UCSD-AML1 (cell line): Measurements from ENCODE around the gene SUDS3.

Experiments
- DNase-seq: peaks from one replicate; lab custom pipeline; 2025; ENCODE audit not compliant: unreplicated experiment; lab: John Stamatoyannopoulos, UW

Gene SUDS3

DNA sequence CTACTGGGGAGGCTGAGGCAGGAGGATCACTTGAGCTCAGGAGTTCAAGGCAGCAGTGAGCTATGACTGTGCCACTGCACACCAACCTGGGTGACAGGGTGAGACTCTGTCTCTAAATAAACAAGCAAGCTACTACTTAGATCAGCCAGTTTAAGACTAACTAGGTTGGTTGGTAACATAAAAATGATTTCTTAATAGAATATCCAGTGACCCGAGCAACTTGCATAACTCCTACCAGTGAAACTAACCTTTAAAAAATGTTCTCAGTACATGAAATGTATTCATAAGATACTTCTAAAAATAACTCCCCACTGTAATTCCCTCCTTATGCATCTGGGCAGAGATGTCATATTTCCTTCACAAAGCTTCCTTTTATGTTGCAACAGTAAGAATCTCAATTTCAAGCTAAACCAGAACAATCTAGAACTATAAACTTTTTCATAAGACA is 19.5 kb upstream of the SUDS3 start:
- DNase-seq, result no peak

DNA sequence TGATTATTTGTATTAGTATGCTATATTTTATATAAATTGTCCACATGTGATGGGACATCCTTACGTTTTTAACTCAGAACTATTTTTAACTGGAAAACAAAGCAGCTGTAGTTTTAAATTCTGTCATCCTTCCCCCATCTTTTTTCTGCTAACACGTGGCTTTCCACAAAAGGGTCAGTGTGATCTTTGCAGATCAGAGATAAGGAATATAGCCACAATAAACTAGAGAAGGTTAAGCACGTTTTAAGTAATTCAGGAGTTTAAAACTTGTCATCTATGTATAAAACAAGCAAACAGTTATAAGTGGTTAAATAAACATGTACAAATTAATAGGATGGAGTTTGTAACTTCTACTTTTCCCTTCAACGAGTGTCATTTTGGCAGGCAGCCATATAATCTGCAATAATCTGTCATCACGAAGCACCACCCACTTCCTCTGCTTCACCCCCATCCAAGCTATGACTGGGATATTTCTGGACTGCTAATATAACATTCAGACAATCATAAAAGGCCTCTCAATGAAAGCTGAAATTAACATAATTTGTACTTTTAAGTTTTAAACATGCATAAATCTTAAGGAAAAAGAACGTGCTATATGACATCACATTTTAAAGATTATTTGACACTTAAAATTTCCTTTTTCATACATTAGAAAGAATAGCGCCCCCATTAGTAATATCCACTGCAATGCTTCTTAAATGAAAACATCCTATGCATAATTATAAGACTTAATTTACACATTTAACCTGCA is 18.9 kb upstream of the SUDS3 start:
- peak; percentile 18 for DNase-seq

DNA sequence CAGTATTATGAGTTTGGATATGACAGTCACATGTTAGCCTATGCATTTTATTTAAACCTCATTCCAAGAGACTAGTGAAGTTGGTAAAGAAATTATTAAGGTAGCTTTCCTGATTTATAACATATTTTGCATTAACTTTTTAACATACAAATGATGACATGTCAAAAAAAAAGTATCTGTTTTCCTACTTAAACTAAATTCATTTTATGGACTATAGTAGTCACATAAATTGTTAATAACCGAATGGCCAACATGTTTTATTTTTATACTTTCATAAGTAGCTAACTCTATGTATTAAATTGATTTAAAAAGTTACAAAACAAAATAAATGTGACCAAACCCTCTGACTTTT is 18.4 kb upstream of the SUDS3 start:
- no peak for DNase-seq

DNA sequence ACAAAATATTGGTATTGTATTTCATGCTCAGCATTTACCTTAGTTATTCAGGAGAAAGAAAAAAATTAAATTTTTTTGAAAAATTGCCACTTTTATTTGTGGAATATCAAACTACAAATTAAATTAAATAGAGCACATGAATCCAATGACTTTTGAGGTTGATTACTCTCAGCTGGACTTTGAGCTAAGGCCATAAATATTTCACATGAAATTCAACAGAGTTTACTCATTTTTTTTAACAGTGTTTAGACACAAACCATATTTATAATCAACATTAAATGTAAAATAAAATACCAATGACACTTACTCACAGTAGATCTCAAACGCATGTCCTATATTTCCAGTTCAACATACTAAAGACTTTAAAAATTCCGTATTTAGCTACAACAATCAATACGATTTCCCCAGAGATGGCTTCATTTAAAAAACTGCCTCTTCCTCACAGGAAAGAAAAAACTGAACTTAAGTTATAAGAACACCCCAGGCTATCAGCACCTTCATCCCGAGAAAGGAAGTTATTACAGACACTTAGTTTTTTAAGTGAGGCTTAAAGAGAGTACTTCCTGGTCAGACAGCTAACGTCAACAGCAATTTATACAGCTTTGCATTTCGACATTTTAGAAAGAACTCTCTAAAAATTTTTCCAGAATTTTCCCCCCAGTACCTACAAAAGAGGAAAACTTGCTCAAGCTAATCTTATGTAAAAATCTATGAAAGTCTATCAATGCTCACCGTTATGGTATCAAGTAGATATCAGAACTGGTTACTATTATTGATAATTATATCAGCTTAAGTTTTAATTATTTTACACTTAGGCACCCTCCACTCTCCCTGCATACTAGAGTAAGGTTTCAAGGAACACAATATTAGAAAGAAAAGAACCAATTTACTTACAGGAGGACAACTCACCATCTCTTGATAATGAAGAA is 17.5 kb upstream of the SUDS3 start:
- no peak for DNase-seq

DNA sequence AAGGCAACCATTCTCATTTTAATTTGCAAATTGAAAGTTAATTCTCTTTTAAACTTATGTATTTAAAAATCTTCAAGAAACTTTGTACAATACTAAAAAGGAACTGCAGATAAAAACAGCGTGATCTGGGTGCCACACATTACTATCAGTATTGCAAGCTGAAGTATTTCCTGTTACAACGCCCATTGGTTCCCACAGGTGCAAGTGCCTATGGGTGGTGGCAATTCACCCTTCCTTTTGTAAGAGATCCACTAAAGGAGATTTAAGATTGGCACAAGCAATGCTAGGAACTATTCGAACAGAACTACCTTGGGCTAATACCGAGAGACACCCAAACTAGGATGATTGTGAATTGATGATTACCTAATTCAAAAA is 16.8 kb upstream of the SUDS3 start:
- DNase-seq, result no peak

DNA sequence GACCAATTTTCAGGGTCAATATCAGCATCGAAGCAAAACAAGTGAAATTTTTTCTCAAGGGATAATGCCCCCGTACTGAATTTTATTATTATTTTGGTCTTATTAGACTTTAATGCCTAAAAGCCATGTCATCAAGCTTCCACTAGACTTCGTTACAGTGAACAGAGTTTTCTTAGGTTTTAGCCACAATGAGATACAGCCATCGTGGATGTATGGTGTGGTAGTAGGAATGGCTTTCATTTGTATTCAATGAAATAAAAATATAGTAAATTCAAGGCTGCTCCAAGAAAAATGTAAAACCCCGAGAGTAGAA is 15.3 kb upstream of the SUDS3 start:
- no peak for DNase-seq

DNA sequence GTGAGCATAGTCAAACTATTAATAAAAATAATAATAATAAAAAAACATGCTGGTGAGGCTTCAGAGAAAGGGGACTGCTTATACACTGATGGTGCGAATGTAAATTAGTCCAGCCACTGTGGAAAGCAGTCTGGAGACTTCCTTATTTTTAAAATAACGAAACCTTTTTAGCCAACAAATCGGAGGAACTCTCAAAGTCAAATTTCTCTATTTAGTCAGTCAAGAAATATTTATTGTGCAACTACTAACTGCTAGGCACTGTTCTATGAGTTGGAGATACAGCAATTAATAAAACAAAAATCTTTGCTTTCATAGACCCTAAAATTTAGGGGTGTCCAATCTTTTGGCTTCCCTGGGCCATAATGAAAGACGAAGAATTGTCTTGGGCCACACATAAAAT is 14.5 kb upstream of the SUDS3 start:
- no peak for DNase-seq

DNA sequence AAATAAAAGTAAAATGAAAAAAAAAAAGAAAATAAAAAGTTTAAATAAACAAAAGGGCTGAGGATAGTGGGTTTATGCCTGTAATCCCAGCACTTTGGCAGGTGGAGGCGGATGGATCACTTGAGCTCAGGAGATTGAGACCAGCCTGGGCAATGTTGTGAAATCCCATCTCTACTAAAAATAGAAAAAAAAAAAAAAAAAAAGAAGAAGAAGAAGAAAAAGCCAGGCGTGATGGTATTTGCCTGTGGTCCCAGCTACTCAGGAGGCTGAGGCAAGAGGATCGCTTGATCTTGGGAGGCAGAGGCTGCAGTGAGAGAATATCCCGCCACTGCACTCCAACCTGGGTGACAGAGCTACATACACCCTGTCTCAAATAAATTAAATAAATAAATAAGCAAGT is 7.5 kb upstream of the SUDS3 start:
- DNase-seq, result no peak

DNA sequence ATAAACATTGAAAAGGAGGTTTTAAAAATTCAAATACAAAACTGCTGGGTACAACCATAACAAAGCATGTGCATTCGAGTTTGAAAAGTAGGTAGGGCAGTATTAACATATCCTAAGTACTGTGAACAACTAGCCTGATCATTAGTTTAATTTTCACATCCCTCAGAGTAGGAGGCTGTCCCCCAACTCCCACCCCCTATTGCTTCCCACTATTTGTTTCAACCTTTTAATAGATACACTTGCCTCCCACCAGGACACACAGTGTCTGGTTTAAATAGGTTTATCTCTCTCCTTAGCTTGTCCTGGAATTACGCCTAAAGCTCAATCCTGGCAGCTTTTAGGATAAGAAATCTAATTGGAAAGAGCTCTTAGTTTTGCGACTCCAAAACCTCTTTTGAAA is 5.8 kb upstream of the SUDS3 start:
- DNase-seq, result no peak

DNA sequence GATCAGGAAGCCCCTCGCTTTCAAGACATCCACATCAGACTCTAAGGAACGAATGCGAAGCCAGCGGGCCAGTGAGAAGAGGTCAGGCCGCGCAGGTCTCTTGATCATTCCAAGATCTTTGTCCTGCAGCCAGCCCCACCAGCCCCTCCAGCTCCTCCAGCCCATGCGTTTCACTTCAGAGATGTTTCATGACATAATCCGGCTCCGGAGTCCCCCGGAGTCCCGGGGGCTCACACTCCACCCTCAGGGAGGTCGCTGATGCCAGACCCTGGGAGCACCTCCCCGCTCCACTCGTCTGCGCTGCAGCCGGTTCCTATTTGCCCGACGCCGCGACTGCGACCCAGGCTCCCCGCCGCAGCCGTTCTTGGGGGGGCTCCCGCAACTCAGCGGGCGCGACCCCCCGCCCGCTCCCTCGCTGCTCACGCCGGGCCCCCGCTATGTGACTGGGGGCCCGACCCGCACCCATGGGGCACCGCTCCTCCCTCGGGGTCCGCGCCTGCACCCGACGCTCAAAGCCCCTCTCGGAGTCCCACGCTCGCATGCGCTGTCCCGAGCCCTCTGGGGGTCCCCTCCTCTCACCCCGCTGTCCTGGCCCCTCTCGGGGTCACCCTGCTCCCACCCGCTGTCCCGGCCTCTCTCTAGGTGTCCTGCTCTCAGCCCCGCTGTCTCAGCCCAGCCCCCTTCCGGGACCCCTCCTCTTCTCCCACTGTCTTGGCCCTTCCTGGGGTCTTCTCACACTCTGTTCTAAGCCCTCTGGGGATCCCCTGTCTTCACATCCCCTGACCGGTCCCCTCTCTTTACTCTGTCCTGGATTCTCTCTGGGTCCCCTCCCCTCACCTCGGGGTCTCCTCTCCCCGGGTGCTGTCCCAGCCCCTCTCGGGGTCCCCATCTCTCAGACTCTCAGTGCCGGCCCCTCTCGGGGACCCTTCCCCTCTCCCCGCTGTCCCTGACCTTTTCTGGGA is 4.8 kb upstream of the SUDS3 start:
- DNase-seq, result peak; percentile 42

DNA sequence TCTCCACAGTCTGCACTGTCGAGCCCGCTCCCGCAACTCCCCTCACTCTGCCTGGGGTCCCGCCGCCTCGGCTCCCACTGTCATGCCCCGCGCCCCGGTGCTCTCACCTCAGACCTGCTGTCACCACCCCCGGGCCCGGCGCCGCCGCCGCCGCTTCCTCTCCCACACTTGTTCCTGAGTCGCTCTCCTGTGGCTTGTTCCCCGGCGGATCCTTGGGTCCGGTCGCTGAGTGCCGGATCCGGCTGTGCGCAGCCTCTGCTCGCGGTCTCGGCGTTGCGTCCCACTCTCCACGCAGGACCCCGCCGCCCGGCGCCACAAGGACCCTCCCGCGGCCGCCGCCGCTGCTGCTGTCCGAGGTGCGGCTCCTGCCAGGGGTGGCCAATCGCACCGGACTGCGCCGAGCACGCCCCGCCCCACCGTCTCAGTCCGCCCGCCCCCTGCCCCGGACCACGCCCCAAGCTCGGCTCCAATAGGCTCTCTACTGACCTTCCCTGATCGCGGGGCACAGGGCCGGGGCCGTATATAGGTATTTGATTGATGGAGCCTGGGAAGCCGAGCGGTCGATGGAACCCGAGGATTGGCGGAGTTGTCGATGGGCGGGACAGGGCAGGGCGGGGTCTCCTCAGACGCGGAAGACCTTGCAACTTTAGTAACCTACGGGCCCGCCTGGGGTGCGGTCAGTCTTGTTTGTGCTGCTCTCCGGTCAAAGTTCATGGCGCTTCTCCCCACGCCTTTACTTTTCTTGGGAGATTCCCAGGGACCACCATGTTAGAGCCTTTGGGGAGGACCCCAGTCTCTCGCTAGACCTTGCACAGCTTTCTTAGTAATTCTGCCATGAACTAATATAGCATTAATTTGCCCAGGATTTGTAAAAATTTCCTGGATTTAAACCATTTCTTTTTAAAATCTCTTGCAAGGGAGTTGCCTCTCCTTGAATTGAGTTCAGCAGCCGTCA is 3.5 kb upstream of the SUDS3 start, which contains the start of gene TAOK3:
TSS of gene TAOK3 (minus strand) at position 367 of the 955 bp plus-strand sequence. CDS start 117,340 bp downstream, outside the sequence.
- peak; percentile 97 for DNase-seq

DNA sequence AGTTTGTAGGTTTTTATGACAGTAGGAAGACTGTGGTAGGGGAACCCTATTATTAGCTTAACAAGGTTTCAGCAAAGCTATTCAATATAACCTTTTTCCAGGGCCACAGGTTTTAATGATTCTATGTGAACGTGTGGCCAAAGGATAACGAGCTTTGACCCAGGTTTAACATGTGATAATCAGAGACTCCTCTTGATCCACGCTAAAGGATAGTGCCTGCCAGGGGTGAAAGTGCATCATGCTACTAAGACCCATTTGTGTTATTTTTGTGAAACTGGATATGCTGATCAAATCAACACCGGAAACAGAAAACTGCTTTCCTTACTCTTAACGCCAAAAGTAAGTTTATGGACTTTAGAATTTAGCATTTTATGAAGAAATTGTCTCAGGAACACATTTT is 2.7 kb upstream of the SUDS3 start:
- no peak for DNase-seq

DNA sequence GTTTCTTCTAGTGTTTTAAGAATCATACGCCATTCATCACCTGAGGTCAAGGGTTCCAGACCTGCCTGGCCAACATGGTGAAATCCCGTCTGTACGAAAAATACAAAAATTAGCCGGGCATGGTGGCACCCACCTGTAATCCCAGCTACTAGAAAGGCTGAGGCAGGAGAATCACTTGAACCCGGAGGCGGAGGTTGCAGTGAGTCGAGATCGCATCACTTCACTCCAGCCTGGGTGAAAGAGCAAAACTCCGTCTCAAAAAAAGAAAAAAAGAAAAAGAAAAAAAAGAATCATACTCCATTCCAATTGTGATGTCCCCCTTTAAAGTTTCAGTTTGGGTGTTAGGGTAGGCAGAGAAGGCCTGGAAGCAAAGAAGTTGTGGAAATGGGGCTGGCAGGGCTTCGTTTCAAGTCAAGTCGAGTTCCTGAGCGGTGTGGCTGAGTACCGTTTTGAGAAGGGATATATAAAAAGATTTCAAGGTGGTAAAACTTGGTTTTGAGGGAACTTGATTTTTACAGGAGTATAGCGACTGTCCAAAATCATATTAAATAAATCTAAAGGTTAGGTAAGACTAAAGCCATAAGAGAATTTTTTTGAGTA is 2.1 kb upstream of the SUDS3 start:
- no peak for DNase-seq

DNA sequence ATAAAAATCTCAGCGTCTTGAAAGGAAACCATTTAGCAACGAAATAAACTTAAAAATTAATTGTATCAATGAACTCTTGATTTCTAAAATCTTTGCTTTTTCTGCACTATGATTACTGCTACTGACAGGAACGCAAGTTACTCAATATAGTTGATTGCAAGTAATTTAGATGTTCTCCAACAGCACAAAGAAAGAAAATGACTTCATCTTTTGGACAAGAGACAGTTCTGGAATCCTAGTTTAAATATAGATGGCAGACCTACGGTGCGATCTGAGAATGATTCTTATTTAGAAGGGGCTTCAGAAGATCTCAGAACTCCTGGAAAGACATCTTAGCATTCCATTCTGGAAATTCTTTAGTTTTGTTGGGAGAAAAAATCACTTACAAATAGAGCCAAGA is 1.4 kb upstream of the SUDS3 start:
- no peak for DNase-seq

DNA sequence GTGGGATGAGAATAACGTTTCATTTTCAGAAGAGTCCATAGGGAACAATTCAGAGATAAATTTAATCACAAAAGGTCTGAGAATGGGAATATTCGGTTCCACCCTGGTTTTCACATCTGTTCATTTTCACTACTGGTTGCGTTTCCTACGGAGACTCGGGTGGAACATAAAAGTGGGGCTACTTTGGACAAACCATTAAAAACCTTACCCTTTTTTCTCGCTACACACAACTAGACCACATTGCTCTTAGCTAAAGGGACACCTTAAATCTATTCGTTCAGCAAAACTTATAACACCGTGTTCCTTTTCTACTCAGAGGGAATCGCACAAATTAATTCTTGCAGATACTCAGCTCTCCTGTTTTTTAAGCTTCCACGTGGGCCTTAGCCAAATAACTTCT is 1.0 kb upstream of the SUDS3 start:
- no peak for DNase-seq

DNA sequence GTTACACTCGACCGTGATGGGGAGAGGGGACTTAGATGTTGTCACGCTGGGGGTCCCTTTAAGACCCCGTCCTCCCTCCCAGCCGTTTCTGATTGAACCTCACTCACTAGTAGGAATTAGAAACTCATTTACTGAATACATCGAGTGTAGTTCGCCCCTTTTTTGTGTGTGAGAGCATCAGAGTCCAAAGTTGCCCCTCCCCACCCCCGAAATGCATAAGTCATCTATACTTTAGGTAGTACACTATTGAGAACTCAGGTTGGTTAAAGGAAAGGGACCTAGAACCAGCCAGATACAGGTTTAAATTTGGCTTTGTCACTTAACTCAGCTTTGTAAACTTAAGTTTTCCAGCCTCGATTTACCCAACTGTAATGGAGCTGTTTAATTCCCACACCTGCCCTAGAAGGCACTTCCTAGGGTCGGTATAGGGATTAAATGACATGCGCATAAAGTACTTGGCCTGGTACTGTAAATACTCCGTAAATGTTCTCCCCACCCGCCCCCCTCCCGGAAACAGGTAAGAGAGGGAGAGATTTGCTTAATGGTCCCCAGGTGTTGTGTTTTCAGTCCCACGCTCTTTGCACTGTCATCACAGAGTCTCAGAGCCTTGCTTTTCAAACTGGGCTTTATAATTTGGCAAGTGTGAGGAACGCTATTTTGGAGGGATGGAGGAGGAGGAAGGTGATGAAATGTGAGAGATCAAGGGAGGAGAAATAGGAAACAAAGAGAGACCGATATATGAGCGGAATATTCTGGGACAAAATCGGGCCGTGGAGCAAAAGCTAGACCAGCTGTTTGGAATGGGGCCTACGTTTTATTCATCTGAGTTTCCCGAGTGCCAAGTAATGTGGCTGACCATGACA is 897 bp downstream of the SUDS3 start:
- DNase-seq, result no peak

DNA sequence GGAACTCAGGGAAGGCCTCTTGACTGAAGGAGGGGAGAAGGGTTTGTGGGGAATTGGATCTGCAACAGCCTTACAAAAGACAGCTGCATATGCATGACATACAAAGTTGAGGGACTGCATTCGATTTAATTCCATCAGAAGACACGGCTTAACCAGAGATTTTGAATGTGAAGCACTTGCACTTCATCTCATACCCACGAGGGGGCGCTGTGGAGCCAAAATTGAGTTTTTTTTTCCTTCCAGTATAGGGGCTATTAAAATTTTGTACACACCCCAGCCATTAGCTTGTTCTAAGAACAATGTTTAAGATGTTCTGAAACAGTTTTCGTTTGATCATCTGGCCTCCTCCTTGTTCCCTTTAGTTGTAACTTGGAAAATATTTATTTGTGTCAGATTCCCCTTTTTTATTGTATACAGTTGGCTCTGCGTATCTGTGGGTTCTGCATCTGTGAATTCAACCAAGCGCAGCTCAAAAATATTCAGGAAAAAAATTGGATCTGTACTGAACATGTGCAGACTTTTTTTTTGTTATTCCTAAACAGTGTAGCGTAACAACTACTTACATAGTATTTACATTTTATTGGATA is 1.6 kb downstream of the SUDS3 start:
- peak; percentile 66 for DNase-seq

DNA sequence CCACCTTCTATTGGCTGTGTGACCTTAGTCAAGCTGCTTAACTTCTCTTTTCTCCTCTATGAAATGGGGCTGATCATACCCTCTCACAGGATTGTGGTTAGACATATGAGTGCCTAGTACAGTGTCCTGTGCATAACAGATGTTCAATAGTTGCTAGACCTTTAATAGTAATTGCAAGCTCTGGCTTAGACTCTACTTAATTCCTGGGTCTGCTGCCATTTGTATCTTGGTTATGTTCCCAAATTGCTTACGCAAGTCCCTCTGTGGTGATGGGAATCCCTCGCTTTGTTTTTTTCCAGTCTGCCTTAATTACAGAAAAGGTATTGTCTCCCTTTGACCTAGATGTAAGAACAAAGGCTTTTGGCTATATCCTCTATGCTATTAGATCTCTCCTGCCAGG is 15.1 kb downstream of the SUDS3 start:
- no peak for DNase-seq
